Thyroid gland (tissue), 4 donors: ENCODE measurements around the gene TPBGL.

ENCODE experiments used
- CTCF ChIP-seq, 6 experiments: fragments of 200-600 bp in 3 of 6; fragments of 450-650 bp in 3 of 6; sonication (generic) in 3 of 6; IDR thresholded peaks; one replicate each; pipeline ENCODE4 v1.5.1; 2016 to 2019; ENCODE audit warnings: antibody characterized with exemption in 6 of 6, mild to moderate bottlenecking in 2 of 6, inconsistent platforms in 1 of 6, moderate library complexity in 1 of 6
- POLR2A ChIP-seq, 2 donors: fragments of 450-650 bp; IDR thresholded peaks; one replicate each; pipeline ENCODE4 v1.6.1; 2017; ENCODE audit warnings: antibody characterized with exemption in 2 of 2, mild to moderate bottlenecking in 2 of 2, moderate library complexity in 1 of 2

GRCh38 chr11:75244052-75244814, 3.7 kb downstream of the TPBGL start:
- no peak for TF ChIP-seq CTCF (IDR thresholded peaks at IDR 0.05)
- no peak for TF ChIP-seq POLR2A (IDR thresholded peaks at IDR 0.05)
